ENCODE data around the gene NAGPA.

DNA sequence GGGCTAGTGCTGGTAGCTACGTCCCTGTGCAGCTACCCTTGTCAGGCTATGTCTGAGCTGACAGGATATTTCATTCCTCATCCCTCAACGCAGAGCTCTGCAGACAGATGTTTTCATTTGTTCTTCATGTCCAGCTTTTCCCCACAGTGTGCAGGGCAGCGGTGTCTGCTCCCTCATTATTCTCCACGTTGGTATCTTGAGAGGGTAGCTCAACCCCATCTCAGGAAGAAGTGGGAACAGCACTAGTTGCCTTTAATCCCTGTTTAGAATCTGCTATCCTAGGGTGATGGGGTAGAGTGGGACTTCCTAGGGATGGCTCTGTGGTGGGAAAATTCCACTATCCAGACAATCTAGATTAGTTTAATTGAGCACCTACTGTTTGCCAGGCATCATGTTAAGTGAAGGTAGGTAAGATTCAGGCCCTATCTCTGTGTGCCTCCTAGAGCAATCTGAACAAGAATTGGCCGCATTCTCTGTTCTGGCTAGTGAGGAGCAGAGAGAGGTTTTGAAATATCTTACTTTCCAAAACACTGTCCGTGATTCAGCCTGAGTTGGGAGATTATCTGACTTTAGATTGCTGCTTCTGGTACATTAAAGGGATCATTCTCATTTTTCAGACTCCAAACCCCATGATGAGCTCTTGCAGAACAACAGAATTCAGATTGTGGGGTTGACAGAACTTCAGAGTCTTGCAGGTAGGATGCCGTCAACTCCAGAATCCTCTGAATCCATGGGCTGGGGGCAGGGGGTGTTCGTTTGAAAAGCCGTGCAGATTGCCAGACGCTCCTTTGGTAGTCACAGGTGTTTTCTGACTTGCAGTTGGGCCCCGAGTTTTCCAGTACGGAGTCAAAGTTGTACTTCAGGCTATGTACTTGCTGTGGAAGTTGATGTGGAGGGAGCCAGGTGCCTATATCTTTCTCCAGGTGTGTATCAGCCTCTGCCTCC lies 38.9 kb upstream of the NAGPA start:
- TF ChIP-seq, protein P1, sequence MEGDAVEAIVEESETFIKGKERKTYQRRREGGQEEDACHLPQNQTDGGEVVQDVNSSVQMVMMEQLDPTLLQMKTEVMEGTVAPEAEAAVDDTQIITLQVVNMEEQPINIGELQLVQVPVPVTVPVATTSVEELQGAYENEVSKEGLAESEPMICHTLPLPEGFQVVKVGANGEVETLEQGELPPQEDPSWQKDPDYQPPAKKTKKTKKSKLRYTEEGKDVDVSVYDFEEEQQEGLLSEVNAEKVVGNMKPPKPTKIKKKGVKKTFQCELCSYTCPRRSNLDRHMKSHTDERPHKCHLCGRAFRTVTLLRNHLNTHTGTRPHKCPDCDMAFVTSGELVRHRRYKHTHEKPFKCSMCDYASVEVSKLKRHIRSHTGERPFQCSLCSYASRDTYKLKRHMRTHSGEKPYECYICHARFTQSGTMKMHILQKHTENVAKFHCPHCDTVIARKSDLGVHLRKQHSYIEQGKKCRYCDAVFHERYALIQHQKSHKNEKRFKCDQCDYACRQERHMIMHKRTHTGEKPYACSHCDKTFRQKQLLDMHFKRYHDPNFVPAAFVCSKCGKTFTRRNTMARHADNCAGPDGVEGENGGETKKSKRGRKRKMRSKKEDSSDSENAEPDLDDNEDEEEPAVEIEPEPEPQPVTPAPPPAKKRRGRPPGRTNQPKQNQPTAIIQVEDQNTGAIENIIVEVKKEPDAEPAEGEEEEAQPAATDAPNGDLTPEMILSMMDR (optimal IDR thresholded peaks at IDR 0.05 in 1 of 3, IDR thresholded peaks at IDR 0.05 in 1 of 3, conservative IDR thresholded peaks at IDR 0.05 in 1 of 3; ENCODE audit: extremely low read depth in 1 of 3, insufficient read depth in 2 of 3, low read length in 3 of 3): no peak
- TF ChIP-seq EZH2 (IDR thresholded peaks at IDR 0.05; ENCODE audit: low read length): no peak

Measured in keratinocyte (primary cell).